Measurements from ENCODE around the gene SYT15. TPM values are rescaled to one million over a fixed set of nuclear protein-coding genes. Genes with fewer than 3 reads are reported as not detected.
A peak's percentile ranks its signal among the peaks of the same experiment; 100 is the strongest.
"Not testable (repeated sequence)": the region's sequence is repeated elsewhere in the genome, so short reads cannot be mapped to it uniquely, and the experiment has no call there.

SYT15 gene
- total RNA-seq, result 1.1 TPM

- DNase-seq, result peak; percentile 0
These were observed at the start of gene SYT15 for GRCh38 chr10:46578474-46579178. TSS of gene SYT15 (plus strand) at chr10:46579128. CDS start at chr10:46579169, 41 bp downstream.

GRCh38 chr10:46529742-46530141 is 49.2 kb upstream of the SYT15 start:
- not testable (repeated sequence) for DNase-seq

DNA sequence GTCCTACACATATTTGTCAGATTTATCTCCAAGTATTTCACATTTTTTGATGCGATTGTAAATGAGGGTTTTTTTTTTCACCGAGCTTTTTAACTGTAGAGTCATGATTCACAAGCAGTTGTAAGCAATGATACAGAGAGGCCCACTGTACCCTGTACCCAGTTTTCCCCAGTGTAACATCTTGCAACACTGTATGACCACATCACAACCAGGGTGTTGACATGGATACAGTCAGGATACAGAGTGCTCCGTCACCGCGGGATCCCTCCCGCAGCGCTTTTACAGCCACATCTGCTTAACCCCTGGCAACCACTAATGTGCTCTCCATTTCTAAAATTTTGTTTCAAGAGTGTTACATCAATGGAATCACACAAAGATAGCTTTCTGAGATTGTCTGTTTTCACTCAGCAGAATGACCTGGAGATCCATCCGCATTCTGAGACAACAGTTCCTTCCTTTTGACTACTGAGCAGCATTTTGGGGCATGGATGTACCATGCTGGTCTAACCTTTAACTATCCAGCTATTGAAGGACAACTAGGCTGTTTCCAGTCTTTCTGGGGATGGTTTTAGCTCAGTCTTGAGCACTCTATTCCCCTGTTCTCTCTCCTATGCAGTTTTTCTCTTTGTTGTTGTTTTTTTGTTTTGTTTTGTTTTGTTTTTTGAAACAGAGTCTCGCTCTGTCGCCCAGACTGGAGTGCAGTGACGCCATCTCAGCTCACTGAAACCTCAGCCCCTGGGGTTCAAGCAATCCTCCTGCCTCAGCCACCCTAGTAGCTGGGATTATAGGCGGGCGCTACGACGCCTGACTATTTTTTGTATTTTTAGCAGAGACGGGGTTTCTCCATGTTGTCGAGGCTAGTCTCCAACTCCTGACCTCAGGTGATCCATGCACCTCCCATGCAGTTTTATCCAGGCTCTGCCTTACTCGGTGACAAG is 48.4 kb upstream of the SYT15 start:
- peak; percentile 77 for DNase-seq

DNA sequence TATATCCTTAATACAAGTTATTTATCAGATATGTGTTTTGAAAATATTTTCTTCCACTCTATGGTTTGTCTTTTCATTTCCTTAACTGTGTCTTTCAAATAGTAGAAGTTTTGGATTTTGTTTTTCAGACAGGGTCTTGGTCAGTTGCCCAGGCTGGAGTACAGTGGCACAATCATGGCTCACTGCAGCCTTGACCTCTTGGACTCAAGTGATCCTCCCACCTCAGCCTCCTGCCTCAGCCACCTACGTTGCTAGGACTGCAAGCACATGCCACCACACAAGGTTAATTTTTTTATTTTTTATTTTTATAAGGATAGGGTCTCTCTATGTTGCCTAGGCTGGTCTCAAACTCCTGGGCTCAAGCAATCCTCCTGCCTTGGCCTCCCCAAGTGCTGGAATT is 46.7 kb upstream of the SYT15 start:
- not testable (repeated sequence) for DNase-seq

DNA sequence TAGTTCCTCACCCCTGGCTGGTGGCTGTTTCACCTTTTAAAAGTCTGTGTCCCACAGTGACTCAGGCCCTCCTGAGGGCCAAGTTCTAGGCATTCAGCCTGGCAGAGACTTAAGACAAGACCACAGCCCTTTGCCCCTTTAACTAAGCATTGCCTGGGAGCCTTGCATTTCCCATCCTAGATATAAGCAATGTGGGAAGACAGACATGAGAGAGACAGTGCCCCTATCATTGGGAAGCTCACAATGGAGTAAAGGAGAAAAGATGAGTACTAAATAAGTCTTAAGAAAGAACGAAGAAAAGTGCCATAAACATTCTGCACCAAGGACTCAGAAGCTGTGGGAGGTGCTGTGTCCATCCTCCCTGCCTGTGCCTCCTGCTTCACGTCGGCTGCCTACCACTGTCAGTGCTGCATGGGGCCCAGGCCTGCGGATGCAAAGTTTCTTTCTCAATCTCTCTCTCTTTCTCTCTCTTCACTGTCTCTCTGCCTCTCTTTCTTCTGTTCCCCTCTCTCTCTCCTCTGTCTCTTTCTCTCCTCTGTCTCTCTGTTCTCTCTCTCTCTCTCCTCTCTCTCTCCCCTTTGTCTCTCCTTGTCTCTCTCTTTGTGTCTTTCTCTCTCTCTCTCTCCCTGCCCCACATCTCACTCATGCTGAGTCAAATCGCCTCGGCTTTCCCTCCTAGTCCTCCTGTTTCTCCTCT is 44.0 kb upstream of the SYT15 start:
- no peak for DNase-seq

- DNase-seq, result no peak
These were observed 42.8 kb upstream of the SYT15 start for GRCh38 chr10:46536171-46536570.

DNA sequence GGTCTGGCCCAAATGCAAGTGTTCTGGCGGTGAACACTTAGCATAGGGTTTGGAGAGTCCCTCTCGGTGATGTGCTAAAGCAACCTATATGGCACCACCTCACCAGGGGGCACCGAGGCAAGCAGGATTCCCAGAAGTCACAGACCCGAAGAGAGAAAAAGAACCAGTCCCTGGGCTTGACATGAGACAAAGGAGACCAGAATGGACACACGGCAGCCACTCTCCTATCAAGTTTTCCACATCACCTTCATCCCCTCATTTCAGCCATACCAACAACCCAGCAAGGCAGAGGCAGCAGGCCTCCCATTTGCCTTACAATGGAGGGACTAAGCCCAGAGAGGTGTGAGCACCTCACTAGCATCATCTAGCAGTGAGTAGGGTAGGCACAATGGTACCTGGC is 42.1 kb upstream of the SYT15 start:
- DNase-seq, result no peak

GRCh38 chr10:46537309-46537708 is 41.6 kb upstream of the SYT15 start:
- no peak for DNase-seq

- no peak for DNase-seq
These were observed 40.8 kb upstream of the SYT15 start for GRCh38 chr10:46538155-46538554.

- DNase-seq, result no peak
These were observed 40.1 kb upstream of the SYT15 start for GRCh38 chr10:46538717-46539426.

DNA sequence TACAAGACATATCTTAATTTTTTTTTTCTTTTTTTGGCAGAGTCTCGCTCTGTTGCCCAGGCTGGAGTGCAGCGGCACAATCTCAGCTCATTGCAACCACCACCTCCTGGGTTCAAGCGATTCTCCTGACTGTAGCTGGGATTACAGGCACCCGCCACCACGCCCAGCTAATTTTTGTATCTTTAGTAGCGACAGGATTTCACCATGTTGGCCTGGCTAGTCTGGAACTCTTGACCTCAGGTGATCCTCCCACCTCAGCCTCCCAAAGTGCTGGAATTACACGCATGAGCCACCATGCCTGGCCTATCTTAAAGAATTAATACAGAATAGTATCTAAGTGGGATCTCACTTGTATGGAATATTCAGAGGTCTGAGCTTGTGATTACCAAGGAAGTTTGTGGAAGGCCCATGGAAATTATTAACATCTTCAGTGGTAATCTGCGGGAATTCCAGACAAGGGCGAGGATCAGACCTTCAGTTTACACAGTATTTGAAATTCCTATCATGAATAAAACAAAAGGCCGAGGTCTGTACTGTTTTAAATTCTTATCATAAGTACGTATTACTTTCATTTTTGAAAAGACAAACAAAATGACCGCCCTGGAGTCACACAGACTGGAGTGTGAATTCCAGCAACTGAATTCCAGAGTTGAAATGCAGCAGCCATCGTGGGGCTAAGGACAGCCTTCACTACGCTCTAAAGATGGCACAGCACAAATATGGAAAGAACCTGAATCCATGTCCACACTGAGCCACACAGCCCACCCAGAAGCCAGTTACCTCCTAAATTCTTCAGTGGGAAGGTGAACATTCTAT is 39.1 kb upstream of the SYT15 start:
- no peak for DNase-seq

GRCh38 chr10:46540412-46541016 is 38.4 kb upstream of the SYT15 start:
- no peak for DNase-seq

DNA sequence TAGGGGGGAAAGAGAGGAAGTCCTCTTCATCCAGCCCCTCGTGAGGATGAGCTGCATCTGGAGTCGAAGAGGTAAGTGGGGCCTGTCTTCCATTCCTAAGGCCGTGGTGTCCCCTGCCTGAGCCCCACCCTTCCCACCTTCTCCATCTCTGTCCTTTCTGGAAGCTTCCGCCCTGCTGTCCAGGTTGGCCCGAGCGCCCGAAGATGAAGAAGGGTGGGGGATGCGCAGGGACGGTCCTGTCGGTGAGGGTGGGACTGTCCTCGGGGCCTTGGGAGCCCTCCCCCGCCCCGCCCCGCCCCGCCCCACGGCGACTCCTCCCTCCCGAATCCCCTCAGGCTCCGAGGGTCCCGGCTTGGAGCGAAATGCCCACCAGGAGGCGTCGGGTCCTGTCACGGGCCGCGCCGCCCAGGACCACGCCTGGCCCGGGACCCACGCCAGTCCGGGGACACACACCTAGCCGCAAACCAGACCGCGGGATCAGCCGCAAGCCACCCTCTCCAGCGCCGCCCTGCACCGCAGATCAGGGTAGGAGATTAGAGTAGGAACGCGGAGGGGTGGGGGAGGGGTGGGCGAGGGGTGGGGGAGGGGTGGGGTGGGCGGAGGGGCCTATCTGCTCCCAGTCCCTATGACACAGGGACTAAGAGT is 37.8 kb upstream of the SYT15 start:
- peak; percentile 77 for DNase-seq

GRCh38 chr10:46541735-46542566 is 37.0 kb upstream of the SYT15 start:
- DNase-seq, result no peak

- DNase-seq, result no peak
These were observed 36.1 kb upstream of the SYT15 start for GRCh38 chr10:46542567-46543465.

DNA sequence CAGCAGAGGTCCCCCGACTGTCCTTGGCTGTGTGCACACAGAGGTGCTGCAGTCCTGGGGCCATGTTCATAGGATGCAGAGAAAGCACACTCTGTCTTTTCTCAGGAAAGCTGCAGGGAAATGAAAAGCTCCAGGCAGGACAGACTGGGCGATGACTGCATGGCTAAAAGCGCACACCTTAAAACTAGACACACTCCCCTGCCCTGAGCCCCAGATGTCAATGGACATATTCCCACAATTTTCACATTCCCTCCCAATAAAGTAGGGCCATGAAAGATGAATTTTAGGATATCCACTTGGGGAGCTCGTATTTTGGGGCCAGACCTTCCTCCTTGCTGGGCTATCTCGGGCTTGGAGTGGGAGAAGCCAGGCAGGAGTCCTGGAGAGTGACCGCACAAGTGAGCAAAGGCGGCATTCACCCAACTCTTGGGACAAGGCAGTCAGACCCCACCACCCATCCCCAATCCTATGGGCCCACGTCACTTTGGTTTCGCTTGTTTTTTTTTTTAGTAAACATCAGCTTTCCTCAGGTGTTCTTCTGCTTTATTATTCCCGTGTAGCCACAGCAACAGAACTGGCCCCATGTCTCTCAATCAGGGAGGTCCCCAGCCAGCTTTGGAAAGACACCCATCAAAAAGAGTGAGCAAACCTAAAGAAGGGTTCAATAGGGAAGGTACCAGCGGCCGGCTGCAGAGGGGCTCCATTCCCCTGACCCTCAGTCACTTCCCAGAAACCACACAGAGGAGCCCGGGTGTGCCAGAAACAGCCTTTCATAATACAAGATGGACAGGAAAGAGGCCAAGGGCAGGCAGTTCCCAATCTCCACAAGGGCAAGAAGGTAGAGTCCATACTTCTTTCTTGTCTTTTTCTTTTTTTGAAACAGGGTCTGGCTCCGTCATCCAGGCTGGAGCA is 35.2 kb upstream of the SYT15 start:
- no peak for DNase-seq
